ENCODE data around the gene PIGM.

DNA sequence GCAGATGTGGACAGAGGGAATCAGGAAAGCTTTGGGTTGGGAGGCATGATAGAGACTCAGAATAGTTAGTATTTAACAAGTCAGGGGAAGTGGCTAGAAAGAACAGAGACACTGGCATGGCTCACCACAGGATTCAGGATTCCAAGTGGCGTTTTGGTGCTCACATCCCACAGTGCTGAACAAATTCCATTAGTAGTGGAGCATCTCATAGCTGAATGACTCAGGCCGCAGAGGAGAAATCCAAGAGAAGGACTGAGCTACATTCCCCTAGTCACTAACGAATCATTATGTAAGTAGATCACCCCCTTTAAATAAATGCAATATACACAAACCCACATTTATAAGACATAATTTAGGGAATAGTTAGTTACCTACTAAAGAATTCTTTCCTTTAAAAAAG, 44.5 kb upstream of the PIGM start:
- TF ChIP-seq HOXA7 (CRISPR knock-in tag; IDR thresholded peaks at IDR 0.05) (no peak), RCOR1 (IDR thresholded peaks at IDR 0.05; ENCODE audit: low read depth, low read length) (no peak), RARB (CRISPR knock-in tag; IDR thresholded peaks at IDR 0.05) (no peak), SMC3 (IDR thresholded peaks at IDR 0.05) (no peak), POLR2A (IDR thresholded peaks at IDR 0.05; ENCODE audit: low read length) (no peak)
- TF ChIP-seq, protein P1, sequence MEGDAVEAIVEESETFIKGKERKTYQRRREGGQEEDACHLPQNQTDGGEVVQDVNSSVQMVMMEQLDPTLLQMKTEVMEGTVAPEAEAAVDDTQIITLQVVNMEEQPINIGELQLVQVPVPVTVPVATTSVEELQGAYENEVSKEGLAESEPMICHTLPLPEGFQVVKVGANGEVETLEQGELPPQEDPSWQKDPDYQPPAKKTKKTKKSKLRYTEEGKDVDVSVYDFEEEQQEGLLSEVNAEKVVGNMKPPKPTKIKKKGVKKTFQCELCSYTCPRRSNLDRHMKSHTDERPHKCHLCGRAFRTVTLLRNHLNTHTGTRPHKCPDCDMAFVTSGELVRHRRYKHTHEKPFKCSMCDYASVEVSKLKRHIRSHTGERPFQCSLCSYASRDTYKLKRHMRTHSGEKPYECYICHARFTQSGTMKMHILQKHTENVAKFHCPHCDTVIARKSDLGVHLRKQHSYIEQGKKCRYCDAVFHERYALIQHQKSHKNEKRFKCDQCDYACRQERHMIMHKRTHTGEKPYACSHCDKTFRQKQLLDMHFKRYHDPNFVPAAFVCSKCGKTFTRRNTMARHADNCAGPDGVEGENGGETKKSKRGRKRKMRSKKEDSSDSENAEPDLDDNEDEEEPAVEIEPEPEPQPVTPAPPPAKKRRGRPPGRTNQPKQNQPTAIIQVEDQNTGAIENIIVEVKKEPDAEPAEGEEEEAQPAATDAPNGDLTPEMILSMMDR (IDR thresholded peaks at IDR 0.05) = no peak

Measured in A549 (cell line).